ENCODE data around the gene ST6GAL1. TPM values are rescaled to one million over a fixed set of nuclear protein-coding genes. Genes with fewer than 3 reads are reported as not detected.

ST6GAL1 gene, protein sequence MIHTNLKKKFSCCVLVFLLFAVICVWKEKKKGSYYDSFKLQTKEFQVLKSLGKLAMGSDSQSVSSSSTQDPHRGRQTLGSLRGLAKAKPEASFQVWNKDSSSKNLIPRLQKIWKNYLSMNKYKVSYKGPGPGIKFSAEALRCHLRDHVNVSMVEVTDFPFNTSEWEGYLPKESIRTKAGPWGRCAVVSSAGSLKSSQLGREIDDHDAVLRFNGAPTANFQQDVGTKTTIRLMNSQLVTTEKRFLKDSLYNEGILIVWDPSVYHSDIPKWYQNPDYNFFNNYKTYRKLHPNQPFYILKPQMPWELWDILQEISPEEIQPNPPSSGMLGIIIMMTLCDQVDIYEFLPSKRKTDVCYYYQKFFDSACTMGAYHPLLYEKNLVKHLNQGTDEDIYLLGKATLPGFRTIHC
- not detected for polyA plus RNA-seq (2012; ENCODE audit: insufficient read length, low read depth)

DNA sequence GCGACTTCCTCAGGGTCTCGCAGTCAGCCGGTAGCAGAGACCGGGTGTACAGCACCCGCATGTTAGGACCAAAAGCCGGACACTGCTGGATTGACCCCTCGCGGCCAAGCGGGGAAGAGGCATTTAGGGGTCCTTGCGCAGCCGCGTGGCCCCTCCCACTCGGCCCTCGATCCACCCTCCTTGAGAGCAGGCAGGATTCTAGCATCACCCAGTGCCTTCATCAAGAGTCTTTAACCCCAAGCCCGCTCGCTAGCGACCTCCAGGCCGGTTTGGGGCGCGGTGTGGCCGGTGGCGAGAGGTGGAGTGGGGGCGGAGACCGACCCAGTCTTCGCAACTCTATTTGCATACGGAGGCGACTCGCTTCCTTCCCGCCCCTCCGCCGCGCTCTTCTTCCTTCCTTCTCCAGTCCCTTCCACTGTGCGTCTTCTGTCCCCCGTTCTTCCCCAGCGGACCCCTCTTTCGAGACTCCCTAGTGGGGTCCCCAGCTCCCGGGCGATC is at the start of gene ST6GAL1:
Gene ST6GAL1, plus strand, starts transcription at position 384 of the 498 bp plus-strand sequence. CDS start 112,178 bp downstream, outside the sequence.
- TF ChIP-seq, protein P1, sequence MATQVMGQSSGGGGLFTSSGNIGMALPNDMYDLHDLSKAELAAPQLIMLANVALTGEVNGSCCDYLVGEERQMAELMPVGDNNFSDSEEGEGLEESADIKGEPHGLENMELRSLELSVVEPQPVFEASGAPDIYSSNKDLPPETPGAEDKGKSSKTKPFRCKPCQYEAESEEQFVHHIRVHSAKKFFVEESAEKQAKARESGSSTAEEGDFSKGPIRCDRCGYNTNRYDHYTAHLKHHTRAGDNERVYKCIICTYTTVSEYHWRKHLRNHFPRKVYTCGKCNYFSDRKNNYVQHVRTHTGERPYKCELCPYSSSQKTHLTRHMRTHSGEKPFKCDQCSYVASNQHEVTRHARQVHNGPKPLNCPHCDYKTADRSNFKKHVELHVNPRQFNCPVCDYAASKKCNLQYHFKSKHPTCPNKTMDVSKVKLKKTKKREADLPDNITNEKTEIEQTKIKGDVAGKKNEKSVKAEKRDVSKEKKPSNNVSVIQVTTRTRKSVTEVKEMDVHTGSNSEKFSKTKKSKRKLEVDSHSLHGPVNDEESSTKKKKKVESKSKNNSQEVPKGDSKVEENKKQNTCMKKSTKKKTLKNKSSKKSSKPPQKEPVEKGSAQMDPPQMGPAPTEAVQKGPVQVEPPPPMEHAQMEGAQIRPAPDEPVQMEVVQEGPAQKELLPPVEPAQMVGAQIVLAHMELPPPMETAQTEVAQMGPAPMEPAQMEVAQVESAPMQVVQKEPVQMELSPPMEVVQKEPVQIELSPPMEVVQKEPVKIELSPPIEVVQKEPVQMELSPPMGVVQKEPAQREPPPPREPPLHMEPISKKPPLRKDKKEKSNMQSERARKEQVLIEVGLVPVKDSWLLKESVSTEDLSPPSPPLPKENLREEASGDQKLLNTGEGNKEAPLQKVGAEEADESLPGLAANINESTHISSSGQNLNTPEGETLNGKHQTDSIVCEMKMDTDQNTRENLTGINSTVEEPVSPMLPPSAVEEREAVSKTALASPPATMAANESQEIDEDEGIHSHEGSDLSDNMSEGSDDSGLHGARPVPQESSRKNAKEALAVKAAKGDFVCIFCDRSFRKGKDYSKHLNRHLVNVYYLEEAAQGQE (IDR thresholded peaks at IDR 0.05; ENCODE audit: insufficient read depth in 1 of 2, low read depth in 2 of 2, low read length in 2 of 2), result no peak
- no peak for TF ChIP-seq TAF1 (IDR thresholded peaks at IDR 0.05; ENCODE audit: borderline replicate concordance, insufficient read depth, low read length)
- no peak for TF ChIP-seq FOXP2 (optimal IDR thresholded peaks at IDR 0.05; ENCODE audit: borderline replicate concordance, extremely low read depth, extremely low read length, insufficient read depth)
- TF ChIP-seq SIN3A (IDR thresholded peaks at IDR 0.05; ENCODE audit: borderline replicate concordance, insufficient read depth, low read length), result no peak
- no peak for TF ChIP-seq POLR2AphosphoS5 (IDR thresholded peaks at IDR 0.05; ENCODE audit: low read depth, low read length)

DNA sequence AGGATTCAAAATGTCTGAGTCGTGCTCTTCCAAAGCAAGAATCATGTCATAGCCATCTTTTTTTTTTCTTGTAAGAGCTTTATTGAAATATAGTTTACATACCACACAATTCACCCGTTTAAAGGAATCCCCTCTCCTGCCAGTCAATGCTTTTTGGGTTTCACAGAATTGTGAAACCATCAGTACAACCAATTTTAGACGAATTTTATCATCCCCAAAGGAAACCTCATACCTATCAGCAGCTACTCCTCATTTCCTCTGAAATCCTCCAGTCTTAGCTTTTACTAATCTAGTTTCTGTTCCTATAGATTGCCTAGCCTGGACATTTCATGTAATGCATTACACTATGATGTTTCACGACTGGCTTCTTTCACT is 48.2 kb upstream of the ST6GAL1 start:
- TF ChIP-seq FOXP2 (optimal IDR thresholded peaks at IDR 0.05; ENCODE audit: borderline replicate concordance, extremely low read depth, extremely low read length, insufficient read depth) (no peak), POLR2AphosphoS5 (IDR thresholded peaks at IDR 0.05; ENCODE audit: low read depth, low read length) (no peak), SIN3A (IDR thresholded peaks at IDR 0.05; ENCODE audit: borderline replicate concordance, insufficient read depth, low read length) (no peak), TAF1 (IDR thresholded peaks at IDR 0.05; ENCODE audit: borderline replicate concordance, insufficient read depth, low read length) (no peak)
- TF ChIP-seq, protein P1 (IDR thresholded peaks at IDR 0.05; ENCODE audit: insufficient read depth in 1 of 2, low read depth in 2 of 2, low read length in 2 of 2), result no peak

DNA sequence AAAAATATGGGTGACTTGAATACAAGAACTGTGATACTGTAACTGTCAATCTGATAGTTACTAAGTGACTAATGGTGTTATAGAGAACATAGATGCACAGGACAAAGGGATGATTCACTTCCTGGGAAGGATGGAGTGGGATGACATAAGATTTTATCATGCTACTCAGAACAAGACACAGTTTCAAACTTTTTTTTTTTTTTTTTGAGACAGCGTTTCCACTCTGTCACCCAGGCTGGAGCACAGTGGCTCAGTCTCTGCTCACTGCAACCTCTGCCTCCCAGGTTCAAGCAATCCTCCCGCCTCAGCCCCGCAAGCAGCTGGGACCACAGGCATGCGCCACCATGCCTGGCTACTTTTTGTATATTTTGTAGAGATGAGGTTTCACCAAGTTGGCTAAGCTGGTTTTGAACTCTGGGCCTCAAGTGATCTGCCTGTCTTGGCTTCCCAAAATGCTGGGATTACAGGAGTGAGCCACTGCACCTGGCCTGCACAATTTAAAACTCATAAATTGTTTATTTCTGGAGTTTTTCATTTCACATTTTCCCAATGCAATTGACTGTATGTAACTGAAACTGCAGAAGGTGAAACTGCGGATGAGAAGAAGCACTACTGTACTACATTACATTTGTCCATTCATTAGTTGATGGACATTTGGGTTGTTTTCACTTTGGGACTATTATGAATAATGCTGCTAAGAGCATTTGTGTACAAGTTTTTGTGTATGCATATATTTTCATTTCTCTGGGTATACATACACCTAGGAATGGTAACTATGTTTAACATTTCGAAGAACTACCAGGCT is 47.2 kb upstream of the ST6GAL1 start:
- TF ChIP-seq TAF1 (IDR thresholded peaks at IDR 0.05; ENCODE audit: borderline replicate concordance, insufficient read depth, low read length) (no peak), SIN3A (IDR thresholded peaks at IDR 0.05; ENCODE audit: borderline replicate concordance, insufficient read depth, low read length) (no peak), FOXP2 (optimal IDR thresholded peaks at IDR 0.05; ENCODE audit: borderline replicate concordance, extremely low read depth, extremely low read length, insufficient read depth) (no peak), POLR2AphosphoS5 (IDR thresholded peaks at IDR 0.05; ENCODE audit: low read depth, low read length) (no peak)
- TF ChIP-seq, protein P1 (IDR thresholded peaks at IDR 0.05; ENCODE audit: insufficient read depth in 1 of 2, low read depth in 2 of 2, low read length in 2 of 2), result no peak

DNA sequence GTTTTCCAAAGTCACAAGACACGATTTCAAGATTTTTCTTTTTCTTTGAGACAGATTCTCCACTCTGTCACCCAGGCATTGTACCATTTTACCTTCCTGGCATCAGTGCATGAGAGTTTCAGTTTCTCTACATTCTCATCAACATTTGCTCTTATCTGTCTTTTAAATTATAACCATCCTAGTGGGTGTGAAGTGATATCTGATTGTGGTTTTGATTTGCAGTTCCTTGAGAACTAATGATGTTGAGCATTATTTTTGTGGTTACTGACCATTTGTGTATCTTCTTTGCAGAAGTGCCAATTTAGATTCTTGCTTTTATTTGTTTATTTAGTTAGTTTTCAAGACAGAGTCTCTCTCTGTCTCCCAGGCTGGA is 46.7 kb upstream of the ST6GAL1 start:
- TF ChIP-seq POLR2AphosphoS5 (IDR thresholded peaks at IDR 0.05; ENCODE audit: low read depth, low read length), result no peak
- TF ChIP-seq FOXP2 (optimal IDR thresholded peaks at IDR 0.05; ENCODE audit: borderline replicate concordance, extremely low read depth, extremely low read length, insufficient read depth), result no peak
- TF ChIP-seq TAF1 (IDR thresholded peaks at IDR 0.05; ENCODE audit: borderline replicate concordance, insufficient read depth, low read length), result no peak
- no peak for TF ChIP-seq SIN3A (IDR thresholded peaks at IDR 0.05; ENCODE audit: borderline replicate concordance, insufficient read depth, low read length)
- TF ChIP-seq, protein P1 (IDR thresholded peaks at IDR 0.05; ENCODE audit: insufficient read depth in 1 of 2, low read depth in 2 of 2, low read length in 2 of 2), result no peak

Measured in PFSK-1 (cell line).